Mucosa of gallbladder (tissue), 1 donor: Measurements from ENCODE around the gene USP48. TPM values are rescaled to one million over a fixed set of nuclear protein-coding genes. Genes with fewer than 3 reads are reported as not detected.
"Not testable (repeated sequence)": the region's sequence is repeated elsewhere in the genome, so short reads cannot be mapped to it uniquely, and the experiment has no call there.

Experiments used
- DNase-seq: peaks from one replicate; pipeline ENCODE4 v3.0.0-alpha.2; 2020; ENCODE audit warnings: low spot score
- total RNA-seq: library from RNA; stranded (reverse); gene quantifications from one replicate; pipeline ENCODE4 v1.2.1, GENCODE V29; 2021
- donor health status: DM: no; HTN: no; CAD: no.

Gene USP48
- total RNA-seq, 1 donor from 2014 or later: 62.9 TPM

DNA sequence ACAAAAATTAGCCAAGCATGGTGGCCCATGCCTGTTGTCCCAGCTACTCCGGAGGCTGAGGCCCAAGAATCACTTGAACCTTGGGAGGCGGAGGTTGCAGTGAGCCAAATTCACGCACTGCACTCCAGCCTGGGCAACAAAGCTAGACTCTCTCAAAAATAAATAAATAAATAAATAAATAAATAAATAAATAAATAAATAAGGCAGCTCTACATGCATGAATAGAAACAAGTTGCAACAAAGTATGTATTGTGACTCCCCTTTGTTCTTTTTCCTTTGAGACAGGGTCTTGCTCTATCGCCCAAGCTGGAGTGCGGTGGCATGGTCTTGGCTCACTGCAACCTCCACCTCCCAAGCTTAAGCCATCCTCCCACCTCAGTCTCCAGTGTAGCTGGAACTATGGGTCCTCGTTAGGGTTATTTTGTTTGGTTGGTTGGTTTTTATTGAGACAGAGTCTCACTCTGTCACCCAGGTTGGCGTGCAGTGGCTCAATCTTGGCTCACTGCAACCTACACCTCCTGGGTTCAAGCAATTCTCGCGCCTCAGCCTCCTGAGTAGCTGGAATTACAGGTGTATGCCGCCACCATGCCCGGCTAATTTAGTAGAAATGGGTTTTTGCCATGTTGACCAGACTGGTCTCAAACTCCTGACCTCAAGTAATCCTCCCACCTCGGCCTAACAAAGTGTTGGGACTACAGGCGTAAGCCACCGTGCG lies 8.0 kb downstream of the USP48 start:
- DNase-seq: no peak

DNA sequence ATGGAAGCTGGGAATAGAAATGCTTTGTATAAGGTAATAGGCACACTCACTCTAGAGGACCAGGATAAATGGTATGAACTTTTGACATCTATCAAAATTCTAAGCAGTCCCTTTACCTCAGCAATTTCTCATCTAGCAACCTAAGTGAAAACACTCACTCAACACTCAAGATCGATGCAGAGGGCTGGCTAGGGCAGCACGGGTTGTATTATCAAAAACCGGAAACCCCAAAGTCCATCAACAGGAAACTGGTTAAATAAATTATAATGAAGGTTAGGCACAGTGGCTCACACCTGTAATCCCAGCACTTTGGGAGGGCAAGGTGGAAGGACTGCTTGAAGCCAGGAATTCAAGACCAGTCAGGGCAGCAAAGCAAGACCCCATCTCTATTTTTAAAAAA lies 9.4 kb downstream of the USP48 start:
- DNase-seq: peak; percentile 31

DNA sequence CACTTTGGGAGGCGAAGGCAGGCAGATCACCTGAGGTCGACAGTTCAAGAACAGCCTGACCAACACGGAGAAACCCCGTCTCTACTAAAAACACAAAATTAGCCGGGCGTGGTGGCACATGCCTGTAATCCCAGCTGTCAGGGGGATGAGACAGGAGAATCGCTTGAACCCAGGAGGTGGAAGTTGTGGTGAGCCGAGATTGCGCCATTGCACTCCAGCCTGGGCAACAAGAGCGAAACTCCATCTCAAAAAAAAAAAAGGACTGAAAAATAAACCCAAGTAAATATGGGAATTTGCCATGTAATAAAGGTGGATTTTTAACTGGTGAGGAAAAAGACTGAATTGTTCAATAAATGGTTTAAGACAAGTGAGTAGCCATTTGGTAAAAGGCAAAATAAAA lies 11.3 kb downstream of the USP48 start:
- not testable (repeated sequence) for DNase-seq

DNA sequence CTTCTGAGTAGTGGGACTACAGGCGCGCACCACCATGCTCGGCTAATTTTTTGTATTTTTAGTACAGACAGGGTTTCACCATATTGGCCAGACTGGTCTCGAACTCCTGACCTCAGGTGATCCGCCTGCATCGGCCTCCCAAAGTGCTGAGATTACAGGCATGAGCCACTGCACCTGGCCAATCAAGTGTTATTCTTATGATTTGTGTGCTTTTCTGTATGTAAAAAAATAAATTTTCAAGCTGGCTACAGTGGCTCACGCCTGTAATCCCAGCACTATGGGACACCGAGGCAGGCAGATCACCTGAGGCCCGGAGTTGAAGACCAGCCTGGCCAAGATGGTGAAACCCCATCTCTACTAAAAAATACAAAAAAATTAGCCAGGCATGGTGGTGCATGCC lies 12.3 kb downstream of the USP48 start:
- not testable (repeated sequence) for DNase-seq

DNA sequence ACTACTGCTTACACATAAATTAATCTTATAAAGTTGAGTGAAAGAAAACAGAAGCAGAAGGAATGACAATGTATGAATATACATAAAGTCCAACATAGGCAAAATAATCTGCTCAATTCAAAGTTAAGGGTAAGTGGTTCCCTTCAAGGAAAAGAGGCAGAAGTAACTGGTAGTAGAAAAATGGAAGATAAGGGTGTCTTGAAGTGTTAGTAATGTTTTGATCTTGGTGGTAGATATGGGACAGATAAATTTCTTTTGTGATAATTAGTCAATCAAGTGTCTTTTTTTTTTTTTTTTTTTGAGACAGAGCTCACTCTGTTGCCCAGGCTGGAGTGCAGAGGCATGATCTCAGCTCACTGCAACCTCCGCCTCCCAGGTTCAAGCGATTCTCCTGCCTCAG lies 12.7 kb downstream of the USP48 start:
- no peak for DNase-seq

DNA sequence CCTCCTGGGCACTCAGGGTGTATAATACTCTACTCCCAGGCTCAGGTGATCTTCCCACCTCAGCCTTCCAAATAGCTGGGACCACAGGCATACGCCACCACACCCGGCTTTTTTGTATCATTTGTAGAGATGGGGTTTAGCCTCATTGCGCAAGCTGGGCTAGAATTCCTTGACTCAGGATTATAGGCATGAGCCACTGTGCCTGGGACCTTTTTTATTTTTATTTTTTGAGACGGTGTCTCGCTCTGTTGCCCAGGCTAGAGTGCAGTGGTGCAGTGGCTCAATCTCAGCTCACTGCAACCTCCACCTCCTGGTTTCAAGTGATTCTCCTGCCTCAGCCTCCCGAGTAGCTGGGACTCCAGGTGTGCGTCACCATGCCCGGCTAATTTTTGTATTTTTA lies 15.8 kb downstream of the USP48 start:
- DNase-seq: not testable (repeated sequence)

DNA sequence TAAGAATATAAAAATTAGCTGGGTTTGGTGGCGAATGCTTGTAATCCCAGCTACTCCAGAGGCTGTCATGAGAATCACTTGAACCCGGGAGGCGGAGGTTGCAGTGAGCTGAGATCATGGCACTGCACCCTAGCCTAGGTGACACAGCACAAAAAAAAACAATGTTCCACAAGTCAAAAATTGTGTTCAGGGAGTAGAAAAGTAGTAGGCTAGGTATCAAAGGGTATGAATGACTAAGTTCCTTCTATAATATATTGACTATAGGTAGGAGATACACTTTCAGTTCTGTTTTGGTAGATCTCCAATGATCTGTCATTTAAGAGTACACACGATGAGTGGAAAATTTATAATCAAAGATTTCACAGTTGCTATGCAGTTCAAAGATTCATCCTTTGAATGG lies 16.7 kb downstream of the USP48 start:
- no peak for DNase-seq

DNA sequence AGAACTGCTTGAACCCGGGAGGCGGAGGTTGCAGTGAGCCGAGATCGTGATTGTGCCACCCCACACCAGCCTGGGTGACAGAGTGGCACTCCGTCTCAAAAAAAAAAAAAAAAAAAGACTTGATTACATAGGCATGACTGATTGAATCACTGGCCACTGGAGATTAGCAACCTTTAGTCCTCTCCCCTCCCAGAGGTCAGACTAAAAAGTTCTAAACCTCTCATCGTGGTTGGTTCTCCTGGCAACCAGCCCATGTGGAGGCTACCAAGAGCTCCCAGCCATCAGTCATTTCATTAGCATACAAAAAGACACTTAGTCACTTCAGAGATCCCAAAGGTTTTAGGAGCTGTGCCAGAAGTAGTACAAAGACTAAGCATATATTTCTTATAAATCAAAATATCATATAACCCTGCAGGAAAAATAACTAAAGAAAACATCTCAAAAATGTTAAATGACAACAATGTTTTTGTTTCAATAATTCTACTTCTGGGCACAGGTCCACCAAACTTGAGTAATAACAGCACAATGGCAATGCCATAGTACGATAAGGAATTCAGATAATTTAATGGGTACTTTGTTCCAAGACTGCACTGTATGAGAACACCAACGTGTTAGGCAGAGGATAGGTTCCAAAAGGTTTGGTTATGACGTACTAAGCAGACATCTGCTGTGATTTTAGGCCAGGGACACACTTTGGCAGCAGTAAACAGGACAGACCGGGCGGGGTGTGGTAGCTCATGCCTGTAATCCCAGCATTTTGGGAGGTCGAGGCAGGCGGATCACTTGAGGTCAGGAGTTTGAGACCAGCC lies 18.1 kb downstream of the USP48 start:
- DNase-seq: peak; percentile 63

DNA sequence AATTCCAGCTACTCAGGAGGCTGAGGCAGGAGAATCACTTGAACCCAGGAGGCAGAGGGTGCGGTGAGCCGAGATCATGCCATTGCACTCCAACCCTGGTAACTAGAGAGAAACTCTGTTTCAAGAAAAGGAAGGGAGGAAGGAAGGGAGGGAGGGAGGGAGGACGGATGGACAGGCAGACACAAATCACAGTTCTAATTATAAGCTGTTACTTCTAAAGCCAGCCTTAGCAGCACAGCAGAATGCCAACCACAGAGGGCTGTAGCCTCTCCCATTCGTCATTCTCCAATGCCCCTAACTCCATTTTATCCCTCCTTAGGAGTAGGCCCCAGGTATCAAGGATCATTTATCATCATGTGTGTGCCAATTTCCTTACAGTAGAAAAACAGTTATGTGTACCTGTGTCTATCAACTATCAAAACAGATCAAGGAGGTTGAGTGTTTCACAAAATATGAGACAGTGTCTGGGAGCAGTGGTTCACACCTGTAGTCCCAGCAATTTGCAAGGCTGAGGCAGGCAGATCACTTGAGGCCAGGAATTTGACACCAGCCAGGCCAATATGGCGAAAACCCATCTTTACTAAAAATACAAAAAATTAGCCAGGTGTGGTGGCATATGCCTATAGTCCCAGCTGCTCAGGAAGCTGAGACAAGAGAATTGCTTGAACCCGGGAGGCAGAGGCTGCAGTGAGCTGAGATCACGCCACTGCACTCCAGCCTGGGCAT lies 19.1 kb downstream of the USP48 start:
- DNase-seq: no peak

DNA sequence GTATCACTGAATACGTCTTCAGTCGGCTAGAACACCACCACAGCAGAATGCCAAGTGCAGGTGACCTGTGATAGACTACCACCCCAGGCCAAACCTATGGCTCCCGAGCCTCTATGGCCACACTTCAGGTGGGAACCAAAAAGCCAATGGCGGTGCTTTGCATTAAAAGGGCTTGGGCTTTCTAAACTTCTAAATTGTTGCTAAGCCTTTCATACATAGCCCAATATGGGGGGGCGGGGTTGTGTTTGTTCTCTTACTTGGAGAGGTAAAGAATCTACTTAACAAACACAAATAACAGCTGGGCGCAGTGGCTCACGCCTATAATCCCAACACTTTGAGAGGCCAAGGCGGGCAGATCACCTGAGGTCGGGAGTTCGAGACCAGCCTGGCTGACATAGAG lies 19.7 kb downstream of the USP48 start:
- DNase-seq: no peak

DNA sequence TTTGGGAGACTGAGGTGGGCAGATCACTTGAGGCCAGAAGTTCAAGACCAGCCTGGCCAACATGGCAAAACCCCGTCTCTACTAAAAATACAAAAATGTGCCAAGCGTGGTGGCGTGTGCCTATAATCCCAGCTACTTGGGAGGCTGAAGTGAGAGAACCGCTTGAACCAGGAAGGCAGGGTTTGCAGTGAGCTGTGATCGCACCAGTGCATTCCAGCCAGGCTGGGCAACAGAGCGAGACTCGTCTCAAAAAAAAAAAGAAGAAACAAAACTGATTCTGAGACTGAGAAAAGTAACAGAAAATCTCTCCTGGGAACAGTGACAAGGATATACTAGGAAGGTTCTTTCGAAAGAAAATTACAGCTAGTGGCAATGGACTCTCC lies 20.9 kb downstream of the USP48 start:
- DNase-seq: no peak

DNA sequence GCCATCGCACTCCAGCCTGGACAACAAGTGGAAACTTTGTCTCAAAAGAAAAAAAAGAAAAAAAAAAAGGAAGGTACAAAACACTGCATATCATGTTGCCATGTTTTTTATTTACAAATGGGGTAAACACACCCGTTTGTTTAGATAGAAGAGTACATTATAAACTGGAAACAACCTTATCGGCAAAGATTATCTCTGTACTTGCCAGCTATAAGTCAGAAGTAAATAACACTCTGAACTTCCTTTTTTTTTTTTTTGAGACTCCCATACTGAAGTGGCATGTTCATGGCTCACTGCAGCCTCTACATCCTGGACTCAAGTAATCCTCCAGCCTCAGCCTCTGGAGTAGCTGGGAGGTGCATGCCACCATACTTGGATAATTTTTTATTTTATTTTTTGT lies 21.9 kb downstream of the USP48 start:
- DNase-seq: no peak

DNA sequence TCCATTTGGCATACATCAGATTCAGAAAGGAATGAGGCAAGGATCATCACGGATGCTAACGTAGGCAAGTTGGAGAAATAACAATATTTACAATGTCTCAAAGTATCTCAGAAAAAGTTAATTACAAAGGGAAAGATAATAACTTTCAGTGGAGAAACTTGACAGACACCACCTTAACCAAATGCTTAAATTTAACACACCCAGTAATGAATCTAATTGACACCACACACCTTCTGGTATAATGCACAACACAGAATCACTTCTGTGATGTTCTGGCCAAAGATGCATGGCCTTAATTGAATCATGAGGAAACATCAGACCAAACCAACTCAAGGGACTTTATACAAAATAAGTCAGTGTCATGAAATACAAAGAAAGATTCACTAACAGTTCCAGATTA lies 23.1 kb downstream of the USP48 start:
- no peak for DNase-seq

DNA sequence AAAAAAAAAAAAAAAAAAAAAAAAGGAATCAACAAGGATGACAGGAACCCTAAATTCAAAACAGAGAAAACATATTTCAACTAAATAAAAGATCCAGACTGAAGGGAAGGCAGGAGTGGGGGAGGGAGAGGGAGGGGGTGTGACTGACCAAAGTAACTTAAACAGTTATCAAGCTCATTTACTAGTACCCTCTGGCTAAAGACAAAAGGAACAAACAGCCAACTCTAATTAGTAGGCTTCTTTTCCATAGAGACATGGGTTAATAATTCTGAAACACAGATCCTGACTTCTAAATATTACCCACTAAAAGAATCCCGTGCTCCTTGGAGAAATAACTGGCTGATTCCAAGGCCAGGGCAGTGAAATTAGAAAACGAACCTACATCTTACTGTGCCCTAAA lies 23.8 kb downstream of the USP48 start:
- no peak for DNase-seq

DNA sequence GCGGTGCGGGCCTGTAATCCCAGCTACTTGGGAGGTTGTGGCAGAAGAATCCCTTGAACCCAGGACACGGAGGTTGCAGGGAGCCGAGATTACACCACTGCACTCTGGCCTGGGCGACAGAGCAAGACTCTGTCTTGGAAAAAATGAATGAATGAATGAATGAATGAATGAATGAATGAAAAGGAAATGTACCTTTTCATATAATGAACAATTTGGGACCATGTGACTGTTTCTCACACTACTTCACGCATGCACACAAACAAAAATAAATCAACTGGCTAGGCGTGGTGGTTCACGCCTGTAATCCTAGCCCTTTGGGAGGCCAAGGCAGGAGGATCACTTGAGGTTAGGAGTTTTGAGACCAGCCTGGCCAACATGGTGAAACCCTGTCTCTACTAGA lies 24.3 kb downstream of the USP48 start:
- no peak for DNase-seq

DNA sequence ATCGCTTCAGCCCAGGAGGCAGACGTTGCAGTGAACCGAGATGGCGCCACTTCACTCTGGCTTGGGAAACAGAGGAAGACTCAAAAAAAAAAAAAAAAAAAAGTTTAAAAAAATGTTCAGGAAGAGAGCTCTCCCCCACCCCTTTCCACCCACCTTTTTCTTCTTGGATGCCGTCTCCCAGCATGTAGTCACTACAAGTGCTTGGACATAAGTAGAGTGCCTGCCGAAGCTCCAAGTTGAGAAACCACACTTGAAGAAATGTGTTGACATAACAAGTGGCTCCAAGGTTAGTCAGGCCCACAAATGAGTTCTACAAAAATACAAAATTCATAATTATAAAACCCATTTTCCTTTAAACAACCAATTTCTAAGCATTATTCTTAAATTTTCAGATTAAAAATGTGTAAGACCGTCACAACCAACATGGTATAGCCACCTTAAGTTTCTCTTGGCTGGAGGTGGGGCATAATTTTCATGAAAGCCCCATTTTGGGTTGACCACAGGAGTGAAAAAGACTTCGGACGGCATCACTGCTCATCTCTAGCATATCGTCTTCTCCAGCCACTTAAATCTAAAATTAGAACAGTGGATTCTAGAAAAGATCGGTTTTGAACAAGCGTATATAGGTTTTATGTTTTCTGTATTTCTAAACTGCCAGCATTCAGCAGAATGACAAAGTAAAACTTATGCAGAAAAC lies 26.4 kb downstream of the USP48 start:
- no peak for DNase-seq

DNA sequence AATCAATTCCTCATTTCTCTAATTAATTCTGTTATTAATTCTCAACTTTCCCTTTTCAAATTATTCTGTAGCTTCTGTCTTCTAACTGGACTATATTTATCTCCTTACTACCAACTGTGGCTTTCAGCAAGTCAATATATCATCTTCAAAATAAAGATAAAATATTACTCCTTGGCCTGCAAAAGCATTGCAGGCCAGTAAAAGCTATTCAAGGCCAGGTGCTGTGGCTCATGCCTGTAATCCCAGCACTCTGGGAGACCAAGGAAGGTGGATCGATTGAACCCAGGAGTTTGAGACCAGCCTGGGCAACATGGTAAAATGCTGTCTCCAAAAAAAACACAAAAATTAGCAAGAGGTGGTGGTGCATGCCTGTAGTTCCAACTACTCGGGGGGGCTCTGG lies 27.9 kb downstream of the USP48 start:
- DNase-seq: no peak

DNA sequence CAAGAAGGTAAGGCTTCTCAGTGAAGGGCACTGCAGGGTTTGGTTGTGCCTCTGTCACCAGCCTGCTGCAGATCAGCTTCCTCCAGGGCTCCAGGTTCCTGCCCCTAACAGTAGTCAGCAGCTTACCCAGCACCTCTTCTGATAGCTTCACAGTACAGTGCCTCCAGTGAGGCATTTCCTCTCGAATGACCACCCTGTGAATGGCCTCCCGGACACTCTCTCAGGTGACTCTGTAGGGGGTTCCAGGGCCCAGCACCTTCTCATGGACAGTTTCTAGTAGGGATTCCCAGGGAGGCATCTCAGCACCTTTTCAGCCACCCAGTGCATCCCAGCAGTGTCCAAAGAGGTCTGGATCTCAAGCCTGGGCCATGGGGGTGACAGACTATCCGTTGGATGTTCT lies 28.4 kb downstream of the USP48 start:
- DNase-seq: no peak

DNA sequence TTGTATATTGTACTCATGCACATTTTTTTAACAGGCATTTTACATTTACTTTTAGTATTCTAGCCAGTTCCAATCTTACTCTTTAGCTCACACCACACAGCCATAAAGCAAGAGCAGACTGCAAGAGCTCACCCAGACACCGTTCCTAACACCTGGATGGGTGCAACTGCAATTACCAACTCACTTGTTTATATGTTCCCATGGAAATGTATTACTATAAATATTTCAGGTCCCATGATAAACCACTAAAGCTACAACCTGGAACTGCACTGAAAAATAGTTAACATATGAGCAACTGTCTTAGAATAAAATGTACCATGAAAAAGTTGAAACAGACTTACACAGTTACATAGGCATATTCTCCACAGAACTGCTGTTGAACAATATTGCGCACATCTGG lies 30.8 kb downstream of the USP48 start:
- DNase-seq: no peak

DNA sequence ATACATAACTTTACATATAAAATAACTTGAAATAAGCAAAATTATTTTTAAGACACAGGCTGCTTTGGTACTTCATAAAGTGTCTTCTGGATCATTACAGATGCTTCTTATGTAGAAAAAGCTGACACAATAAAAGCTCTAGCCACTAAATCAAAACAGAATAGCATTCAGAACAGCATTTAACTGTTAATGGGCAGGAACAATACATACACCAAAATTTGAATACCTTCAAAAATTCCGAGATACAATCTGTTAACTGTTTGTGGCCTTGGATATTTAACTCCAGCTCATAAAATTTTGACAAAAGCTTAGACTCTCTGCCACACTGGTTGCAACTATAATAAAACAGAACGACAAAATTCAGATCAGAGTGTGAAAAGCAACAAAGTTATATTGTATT lies 31.7 kb downstream of the USP48 start:
- DNase-seq: no peak

DNA sequence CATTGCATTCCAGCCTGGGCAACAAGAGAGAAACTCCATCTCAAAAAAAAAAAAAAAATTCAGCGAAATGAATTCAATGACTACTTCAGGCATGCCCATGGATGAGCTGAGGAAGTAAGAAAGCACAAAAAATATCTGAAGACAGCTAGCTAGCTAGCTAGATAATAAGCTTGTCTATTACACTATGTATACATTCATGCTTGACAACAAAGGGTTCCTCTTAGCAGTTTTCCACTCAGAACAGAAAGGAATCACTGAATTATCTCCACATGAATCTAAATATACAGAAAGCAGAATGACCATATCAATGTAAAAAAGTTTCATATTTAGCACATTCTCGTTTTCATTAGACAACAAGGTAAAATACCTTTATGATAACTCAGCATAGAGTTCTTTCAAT lies 32.1 kb downstream of the USP48 start:
- no peak for DNase-seq

DNA sequence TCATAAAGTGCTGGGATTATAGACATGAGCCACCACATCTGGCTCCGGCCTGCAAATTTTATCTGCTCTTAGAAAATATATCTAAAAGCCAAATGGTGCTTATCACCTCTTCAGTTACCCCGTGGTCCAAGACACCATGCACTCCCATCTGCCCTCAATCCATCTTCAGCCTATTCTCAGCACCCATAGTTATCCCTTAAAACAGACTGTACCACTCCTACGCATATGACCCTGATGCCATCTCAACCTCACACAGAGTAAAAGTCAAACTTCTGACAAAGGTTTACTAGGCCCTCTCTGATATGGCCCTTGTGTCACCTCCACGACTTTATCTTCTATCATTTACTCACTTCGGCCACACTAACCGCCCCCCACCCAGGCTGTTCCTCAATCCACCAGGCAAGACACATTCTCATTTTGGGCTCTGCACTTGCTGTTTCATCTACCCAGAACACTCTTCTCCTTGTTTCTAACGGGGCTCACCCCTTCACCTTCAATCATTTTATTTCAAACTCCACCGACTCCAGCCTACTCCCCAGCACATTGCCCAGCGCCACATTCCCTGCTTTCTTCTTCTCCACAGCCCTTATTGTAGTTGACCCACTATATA lies 33.0 kb downstream of the USP48 start:
- DNase-seq: no peak
